Measurements from ENCODE around the gene SLC6A12. TPM values are rescaled to one million over a fixed set of nuclear protein-coding genes. Genes with fewer than 3 reads are reported as not detected.
A peak's percentile ranks its signal among the peaks of the same experiment; 100 is the strongest.

The SLC6A12 gene
- total RNA-seq, 1 donor from 2014 or later, result not detected

- no peak overlapping the region for H3K4me3 ChIP-seq
- H3K27ac ChIP-seq, result no peak overlapping the region
- DNase-seq (ENCODE audit: extremely low spot score in 2 of 2), result peak; percentile 52 to 93
- intact Hi-C loops (cut with DNase I), result no loop called here
- no peaks in the 10 kb centered on the region for H3K4me1 ChIP-seq
- H3K27me3 ChIP-seq, result no peaks in the 10 kb centered on the region
- no peaks in the 10 kb centered on the region for H3K9me3 ChIP-seq
- no peaks in the 10 kb centered on the region for H3K36me3 ChIP-seq
- TF ChIP-seq CTCF (IDR thresholded peaks at IDR 0.05) (no peak), POLR2AphosphoS5 (IDR thresholded peaks at IDR 0.05; ENCODE audit: insufficient read depth in 1 of 2, low read depth in 1 of 2) (no peak), POLR2A (IDR thresholded peaks at IDR 0.05) (no peak)
These were observed 19.0 kb upstream of the SLC6A12 start for GRCh38 chr12:232731-233614.

DNA sequence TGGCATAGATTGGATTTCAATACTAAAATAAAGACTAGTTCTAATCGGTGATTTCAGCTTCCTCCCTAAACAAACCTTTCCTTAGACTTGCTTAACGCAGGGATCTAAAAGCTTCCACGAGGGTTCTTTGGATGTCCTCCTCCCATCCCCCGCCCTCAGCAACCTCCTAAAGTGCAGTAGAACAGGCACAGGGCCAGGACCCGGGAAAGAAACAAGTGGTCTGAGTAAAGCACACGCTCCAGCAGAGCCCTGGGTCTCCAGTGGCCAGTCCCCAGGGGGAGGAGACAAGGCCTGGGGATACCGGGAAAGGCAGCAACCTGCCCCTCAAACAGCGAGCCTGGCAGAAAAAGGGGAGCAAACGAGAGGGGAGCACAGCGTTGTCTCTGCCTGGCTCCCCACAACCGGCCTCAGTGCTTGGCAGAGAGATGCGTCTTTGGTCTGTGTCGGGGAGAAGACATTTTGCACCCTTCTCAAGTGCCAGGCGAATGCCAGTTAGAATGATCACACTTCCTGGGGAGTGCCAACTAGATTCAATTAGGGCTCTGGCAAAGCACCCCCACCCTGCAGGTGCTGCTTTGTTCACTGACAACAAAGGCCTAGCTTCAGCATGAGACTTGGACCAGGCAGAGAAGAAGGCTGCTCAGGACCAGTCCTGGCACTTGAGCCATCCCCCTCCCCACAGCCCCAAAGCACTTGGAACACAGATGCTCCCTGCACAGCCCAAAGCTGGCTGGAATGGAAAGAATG is 17.1 kb upstream of the SLC6A12 start:
- Histone ChIP-seq H3K27ac (no peak overlapping the region), H3K4me3 (no peak overlapping the region), H3K36me3 (no peaks in the 10 kb centered on the region), H3K9me3 (no peaks in the 10 kb centered on the region), H3K4me1 (no peaks in the 10 kb centered on the region), H3K27me3 (no peaks in the 10 kb centered on the region)
- TF ChIP-seq POLR2AphosphoS5 (IDR thresholded peaks at IDR 0.05; ENCODE audit: insufficient read depth in 1 of 2, low read depth in 1 of 2) (no peak), POLR2A (IDR thresholded peaks at IDR 0.05) (no peak), CTCF (IDR thresholded peaks at IDR 0.05) (no peak)
- peak; percentile 71 to 72 for DNase-seq (ENCODE audit: extremely low spot score in 2 of 2)
- intact Hi-C loops (cut with DNase I), result no loop called here

DNA sequence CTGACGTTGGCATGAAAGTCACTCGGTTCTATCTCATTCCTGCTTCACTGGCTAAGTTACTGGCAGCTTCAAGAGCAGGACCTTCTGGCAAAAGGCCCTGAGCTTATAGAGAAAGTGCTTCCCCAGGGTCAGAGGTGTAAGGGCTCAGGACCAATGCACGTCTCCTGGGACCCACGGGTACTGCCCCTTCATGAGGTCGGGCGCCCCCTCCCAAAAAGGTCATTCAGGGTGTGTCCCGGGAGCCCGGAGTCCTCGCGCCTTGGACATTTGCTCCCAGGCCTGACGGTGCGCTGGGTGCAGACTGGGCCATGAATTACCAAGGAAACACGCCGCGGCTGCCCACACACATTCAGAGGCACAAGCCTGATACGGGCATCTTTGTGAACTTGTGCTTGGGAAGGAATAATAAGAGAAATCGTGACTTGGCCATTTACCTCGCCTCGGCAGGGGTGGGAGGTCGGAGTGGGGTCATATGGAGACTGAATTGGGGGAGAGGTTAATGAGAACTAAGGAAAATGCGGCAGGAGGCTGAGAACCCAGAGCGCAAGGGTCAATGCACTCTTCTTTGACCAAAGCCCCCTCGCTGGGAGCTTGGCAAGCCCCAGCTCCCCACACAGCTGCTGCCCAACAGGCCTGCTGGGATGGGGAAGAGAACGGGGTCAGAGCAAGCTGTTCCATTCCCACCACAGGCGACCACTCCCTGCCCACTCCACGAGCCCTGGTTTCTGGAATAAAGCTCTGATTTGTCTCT is 15.7 kb upstream of the SLC6A12 start:
- H3K27me3 ChIP-seq, result no peaks in the 10 kb centered on the region
- intact Hi-C loops (cut with DNase I), result no loop called here
- no peaks in the 10 kb centered on the region for H3K4me1 ChIP-seq
- DNase-seq (ENCODE audit: extremely low spot score in 2 of 2), result peak; percentile 54 to 84
- H3K4me3 ChIP-seq, result no peak overlapping the region
- H3K9me3 ChIP-seq, result no peaks in the 10 kb centered on the region
- H3K36me3 ChIP-seq, result no peaks in the 10 kb centered on the region
- H3K27ac ChIP-seq, result no peak overlapping the region
- TF ChIP-seq POLR2AphosphoS5 (IDR thresholded peaks at IDR 0.05; ENCODE audit: insufficient read depth in 1 of 2, low read depth in 1 of 2) (no peak), CTCF (IDR thresholded peaks at IDR 0.05) (no peak), POLR2A (IDR thresholded peaks at IDR 0.05) (no peak)

DNA sequence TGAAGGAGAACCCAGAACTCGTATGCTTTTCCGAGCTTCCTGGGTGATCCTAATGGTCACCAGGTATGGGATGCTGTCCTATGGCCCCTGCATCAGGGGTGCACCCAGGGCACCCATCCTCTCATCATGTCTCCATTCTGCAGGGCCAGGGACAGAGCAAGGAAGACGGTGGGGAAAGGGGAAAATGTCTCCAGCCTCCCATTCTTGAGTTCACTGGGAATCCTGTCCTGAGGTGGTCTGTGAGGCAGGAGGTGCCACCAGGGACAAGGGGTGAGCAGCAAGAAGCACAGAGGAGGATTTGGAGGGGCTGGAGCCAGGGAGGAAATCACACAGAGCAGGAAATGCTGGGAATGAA is 14.9 kb upstream of the SLC6A12 start:
- Histone ChIP-seq H3K27ac (no peak overlapping the region), H3K9me3 (no peaks in the 10 kb centered on the region), H3K27me3 (no peaks in the 10 kb centered on the region), H3K4me1 (no peaks in the 10 kb centered on the region), H3K4me3 (no peak overlapping the region), H3K36me3 (no peaks in the 10 kb centered on the region)
- DNase-seq (ENCODE audit: extremely low spot score in 2 of 2), result peak; percentile 54 to 55
- intact Hi-C loops (cut with DNase I), result no loop called here
- TF ChIP-seq POLR2AphosphoS5 (IDR thresholded peaks at IDR 0.05; ENCODE audit: insufficient read depth in 1 of 2, low read depth in 1 of 2) (no peak), CTCF (IDR thresholded peaks at IDR 0.05) (no peak), POLR2A (IDR thresholded peaks at IDR 0.05) (no peak)

Data from vagina (tissue), 2 donors.